ENCODE data around the gene SLC25A21. TPM values are rescaled to one million over a fixed set of nuclear protein-coding genes. Genes with fewer than 3 reads are reported as not detected.

Gene SLC25A21
- total RNA-seq, 1 donor from 2014 or later = 0.81 TPM

DNA sequence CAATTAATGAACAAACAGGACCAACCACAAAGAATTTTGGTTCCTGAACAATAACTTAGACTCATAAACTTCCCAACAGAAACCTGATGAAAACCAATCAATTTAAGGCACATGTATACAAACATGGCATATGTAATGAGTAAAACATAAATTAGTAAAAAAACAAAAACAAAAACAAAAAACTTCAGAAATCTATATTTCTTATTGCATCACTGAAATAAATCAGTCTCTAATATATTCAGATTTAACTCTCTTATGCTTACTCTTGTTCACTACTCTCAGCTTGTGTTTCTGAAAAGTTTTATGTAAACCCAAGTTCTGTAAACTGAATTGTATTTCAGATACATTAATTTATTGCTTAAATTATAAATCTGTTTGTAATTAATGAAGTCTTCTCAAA is 233.7 kb downstream of the SLC25A21 start:
- no peak for DNase-seq (ENCODE audit: low read depth)
- TF ChIP-seq, protein P1, sequence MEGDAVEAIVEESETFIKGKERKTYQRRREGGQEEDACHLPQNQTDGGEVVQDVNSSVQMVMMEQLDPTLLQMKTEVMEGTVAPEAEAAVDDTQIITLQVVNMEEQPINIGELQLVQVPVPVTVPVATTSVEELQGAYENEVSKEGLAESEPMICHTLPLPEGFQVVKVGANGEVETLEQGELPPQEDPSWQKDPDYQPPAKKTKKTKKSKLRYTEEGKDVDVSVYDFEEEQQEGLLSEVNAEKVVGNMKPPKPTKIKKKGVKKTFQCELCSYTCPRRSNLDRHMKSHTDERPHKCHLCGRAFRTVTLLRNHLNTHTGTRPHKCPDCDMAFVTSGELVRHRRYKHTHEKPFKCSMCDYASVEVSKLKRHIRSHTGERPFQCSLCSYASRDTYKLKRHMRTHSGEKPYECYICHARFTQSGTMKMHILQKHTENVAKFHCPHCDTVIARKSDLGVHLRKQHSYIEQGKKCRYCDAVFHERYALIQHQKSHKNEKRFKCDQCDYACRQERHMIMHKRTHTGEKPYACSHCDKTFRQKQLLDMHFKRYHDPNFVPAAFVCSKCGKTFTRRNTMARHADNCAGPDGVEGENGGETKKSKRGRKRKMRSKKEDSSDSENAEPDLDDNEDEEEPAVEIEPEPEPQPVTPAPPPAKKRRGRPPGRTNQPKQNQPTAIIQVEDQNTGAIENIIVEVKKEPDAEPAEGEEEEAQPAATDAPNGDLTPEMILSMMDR (conservative IDR thresholded peaks at IDR 0.05; ENCODE audit: low read depth, low read length) = no peak
- no peak overlapping the region for H3K4me3 ChIP-seq (ENCODE audit: low read depth, low read length)

DNA sequence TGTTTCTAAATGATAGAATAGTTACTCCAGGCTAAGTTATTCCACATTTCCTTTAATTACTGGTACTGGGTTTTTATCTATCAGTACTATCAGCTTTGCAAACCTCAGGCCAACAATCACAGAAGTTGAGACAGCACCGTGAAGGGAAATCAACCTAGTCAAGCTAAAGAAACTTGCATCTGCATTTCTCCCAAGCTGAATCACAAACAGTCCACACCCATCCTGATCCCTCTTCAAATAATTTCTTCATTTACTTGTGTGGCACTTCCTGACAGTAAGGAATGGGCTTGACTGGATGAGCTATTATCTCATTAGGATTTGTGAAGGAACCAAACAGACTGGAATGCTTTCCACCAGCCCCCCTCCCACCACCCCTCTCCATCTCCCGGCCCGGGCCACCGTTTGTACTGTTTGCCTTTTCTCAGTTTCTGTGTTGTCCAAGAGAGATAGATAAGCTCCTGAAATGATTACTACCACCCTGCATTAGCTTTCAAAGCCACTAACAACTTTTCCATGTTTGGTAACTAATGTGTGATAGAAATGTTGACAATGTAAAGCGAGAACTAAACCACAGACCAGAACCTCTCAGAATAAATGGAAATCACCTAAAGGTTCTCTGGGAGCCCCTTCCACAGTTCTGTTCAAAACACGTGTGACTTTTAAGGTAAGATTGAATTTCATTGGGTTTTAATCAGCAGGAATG is 236.3 kb downstream of the SLC25A21 start:
- no peak for DNase-seq (ENCODE audit: low read depth)
- TF ChIP-seq, protein P1 (conservative IDR thresholded peaks at IDR 0.05; ENCODE audit: low read depth, low read length) = no peak

DNA sequence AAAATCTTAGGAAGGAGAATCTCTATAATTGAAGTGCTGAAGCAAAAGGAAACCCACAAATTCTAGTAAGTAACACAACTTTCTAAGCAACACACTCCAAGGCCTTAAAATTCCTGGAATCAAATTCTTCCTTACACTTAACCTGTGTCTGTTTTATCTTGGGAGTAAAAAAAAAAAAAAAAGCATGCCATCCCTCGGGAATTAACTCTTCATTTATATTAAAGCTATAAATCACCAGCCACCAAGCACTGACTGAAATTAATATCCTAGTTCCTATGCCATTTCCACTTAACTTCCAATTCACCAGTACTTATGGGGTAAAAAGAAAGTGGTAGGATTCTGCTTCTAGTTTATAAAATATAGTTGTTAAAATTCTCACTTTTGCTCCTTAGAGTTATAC is 238.1 kb downstream of the SLC25A21 start:
- DNase-seq (ENCODE audit: low read depth) = no peak
- no peak overlapping the region for H3K4me3 ChIP-seq (ENCODE audit: low read depth, low read length)
- TF ChIP-seq, protein P1 (conservative IDR thresholded peaks at IDR 0.05; ENCODE audit: low read depth, low read length) = no peak

More for the DNA sequence above, 236.3 kb downstream of the SLC25A21 start:
- no peak overlapping the region for H3K4me3 ChIP-seq (ENCODE audit: low read depth, low read length)

DNA sequence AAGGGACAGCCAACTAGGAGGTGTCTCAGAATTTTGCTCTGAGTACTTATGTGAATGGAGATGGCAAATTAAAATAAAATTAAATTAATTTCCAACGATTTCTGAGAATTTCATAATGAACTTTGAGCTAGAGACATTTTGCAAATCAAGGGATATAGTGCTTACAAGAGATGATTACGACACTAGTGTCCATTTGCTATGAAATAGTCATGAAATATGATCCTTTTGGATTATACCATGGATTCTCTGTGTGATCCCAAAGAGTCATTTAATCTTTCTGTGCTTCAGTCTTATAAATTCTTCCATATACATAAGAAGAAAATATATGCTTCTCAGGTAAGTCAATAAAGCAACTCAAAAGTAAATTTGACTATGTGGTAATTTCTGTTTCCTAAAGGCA is 240.6 kb downstream of the SLC25A21 start:
- no peak for DNase-seq (ENCODE audit: low read depth)
- TF ChIP-seq, protein P1 (conservative IDR thresholded peaks at IDR 0.05; ENCODE audit: low read depth, low read length) = no peak
- H3K4me3 ChIP-seq (ENCODE audit: low read depth, low read length) = no peak overlapping the region

DNA sequence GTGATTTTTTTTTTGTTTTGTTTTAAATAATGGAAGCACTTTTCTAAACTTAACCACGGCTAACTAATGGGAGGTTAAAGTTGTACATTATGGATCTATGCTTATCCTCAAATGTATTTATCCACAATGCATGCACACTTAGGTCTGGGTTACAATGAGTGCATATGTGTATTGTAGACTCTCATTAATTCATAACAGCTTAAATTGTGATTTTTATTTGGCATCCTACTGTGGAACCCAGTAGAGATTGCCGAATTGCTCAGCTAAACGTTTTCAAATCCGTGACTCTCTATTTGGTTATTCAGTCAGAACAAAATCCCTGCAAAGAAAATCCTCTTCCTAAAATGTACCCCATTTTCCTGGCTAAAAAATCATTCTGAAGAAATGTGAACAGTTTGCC is 244.0 kb downstream of the SLC25A21 start:
- no peak for DNase-seq (ENCODE audit: low read depth)
- no peak overlapping the region for H3K4me3 ChIP-seq (ENCODE audit: low read depth, low read length)
- TF ChIP-seq, protein P1 (conservative IDR thresholded peaks at IDR 0.05; ENCODE audit: low read depth, low read length) = no peak

DNA sequence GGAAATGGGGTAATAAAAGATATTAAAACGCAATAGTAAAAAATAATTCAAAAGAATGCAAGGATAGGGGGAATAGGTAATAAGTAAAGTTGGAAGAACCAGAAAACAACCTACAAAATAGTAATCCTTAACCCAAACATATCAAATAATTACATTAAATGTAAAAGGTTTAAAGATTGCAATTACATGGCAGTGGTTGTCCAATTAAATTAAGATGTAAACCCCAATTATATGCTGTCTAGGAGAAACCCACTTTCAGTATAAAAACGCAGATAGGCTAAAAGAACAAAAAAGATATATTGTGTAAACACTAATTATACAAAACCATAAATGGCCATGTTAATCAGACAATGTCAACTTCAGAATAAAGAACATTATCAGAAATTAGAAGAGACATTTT is 247.3 kb downstream of the SLC25A21 start:
- TF ChIP-seq, protein P1 (conservative IDR thresholded peaks at IDR 0.05; ENCODE audit: low read depth, low read length) = no peak
- no peak overlapping the region for H3K4me3 ChIP-seq (ENCODE audit: low read depth, low read length)
- DNase-seq (ENCODE audit: low read depth) = no peak

DNA sequence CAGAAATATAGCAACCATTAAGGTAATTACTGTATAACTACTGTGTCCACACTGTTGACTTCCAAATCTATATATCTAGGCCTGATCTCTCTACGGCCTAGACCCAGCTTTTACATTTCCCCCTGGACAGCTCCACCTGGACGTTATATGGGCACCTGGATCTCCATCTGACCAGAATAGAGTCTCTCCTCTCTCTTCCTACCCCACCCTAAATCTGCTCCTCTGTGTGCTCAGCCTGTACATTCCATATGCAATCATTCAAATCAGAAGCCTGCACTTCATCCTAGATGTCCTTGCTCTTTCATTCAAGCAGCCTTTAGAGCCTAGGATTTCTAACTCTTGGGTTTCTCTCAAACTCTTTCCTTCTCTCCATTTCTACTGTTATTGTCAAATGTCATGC is 255.7 kb downstream of the SLC25A21 start:
- H3K4me3 ChIP-seq (ENCODE audit: low read depth, low read length) = no peak overlapping the region
- no peak for DNase-seq (ENCODE audit: low read depth)
- TF ChIP-seq, protein P1 (conservative IDR thresholded peaks at IDR 0.05; ENCODE audit: low read depth, low read length) = no peak

Measured in epithelial cell of proximal tubule (primary cell).